Middle frontal gyrus (tissue), 1 donor: ENCODE data around the gene MC2R.

Experiments used
- DNase-seq: peaks from one replicate; pipeline ENCODE4 v3.0.0-alpha.2; 2015; ENCODE audit warnings: low spot score; ENCODE audit errors: extremely low spot score

MC2R gene

GRCh38 chr18:13915391-13915790, at the start of gene MC2R:
MC2R (minus strand) TSS chr18:13915536; CDS start chr18:13885518, 30,018 bp downstream.
- no peak for DNase-seq

GRCh38 chr18:13945811-13946210, 30.5 kb upstream of the MC2R start:
- DNase-seq: no peak

- DNase-seq: no peak
Observed at GRCh38 chr18:13943338-13943737, 28.0 kb upstream of the MC2R start.

- no peak for DNase-seq
Observed at GRCh38 chr18:13940326-13940725, 25.0 kb upstream of the MC2R start.

- no peak for DNase-seq
Observed at GRCh38 chr18:13934676-13935075, 19.3 kb upstream of the MC2R start.

- DNase-seq: no peak
Observed at GRCh38 chr18:13934058-13934457, 18.7 kb upstream of the MC2R start.

GRCh38 chr18:13932285-13933025, 17.1 kb upstream of the MC2R start:
- DNase-seq: no peak

GRCh38 chr18:13930964-13931363, 15.6 kb upstream of the MC2R start:
- no peak for DNase-seq

GRCh38 chr18:13923221-13923620, 7.9 kb upstream of the MC2R start:
- no peak for DNase-seq

- DNase-seq: no peak
Observed at GRCh38 chr18:13918898-13919297, 3.6 kb upstream of the MC2R start.

- DNase-seq: no peak
Observed at GRCh38 chr18:13917401-13917800, 2.1 kb upstream of the MC2R start.

GRCh38 chr18:13916559-13916958, 1.2 kb upstream of the MC2R start:
- no peak for DNase-seq

- no peak for DNase-seq
Observed at GRCh38 chr18:13915995-13916431, 677 bp upstream of the MC2R start.

- no peak for DNase-seq
Observed at GRCh38 chr18:13914756-13915155, 580 bp downstream of the MC2R start.

GRCh38 chr18:13914170-13914569, 1.2 kb downstream of the MC2R start:
- no peak for DNase-seq

- no peak for DNase-seq
Observed at GRCh38 chr18:13913205-13913604, 2.1 kb downstream of the MC2R start.

GRCh38 chr18:13912601-13913000, 2.7 kb downstream of the MC2R start:
- no peak for DNase-seq

- DNase-seq: no peak
Observed at GRCh38 chr18:13910986-13911385, 4.3 kb downstream of the MC2R start.

GRCh38 chr18:13910501-13910900, 4.8 kb downstream of the MC2R start:
- no peak for DNase-seq

GRCh38 chr18:13909141-13909940, 6.0 kb downstream of the MC2R start:
- DNase-seq: no peak

- no peak for DNase-seq
Observed at GRCh38 chr18:13900633-13901032, 14.7 kb downstream of the MC2R start.

- no peak for DNase-seq
Observed at GRCh38 chr18:13895505-13896033, 19.8 kb downstream of the MC2R start.
